ENCODE measurements around the gene HNRNPA0.

DNA sequence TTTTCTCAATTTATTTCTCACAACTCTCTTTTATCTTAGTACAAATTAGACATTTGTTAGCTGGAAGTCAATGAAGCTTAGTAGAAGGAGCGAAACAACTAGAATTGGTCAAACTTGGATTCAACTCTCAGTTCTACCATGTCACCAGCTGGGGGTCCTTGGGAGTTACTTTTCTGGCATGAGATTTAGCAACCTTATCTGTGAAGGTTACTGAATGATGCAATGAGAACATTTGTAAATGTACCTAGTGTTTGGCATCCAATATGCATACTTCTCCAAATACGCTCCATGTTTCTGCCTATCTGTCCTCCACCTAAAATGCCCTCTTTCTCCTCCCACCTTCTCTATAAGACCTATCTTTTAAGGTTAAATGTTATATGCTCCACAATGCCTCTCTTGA lies 6.3 kb downstream of the HNRNPA0 start:
- TF ChIP-seq POLR2A (IDR thresholded peaks at IDR 0.05; ENCODE audit: borderline replicate concordance, extremely low read depth, insufficient read depth, insufficient read length) (no peak), RAD21 (IDR thresholded peaks at IDR 0.05; ENCODE audit: low read depth) (no peak), JUND (IDR thresholded peaks at IDR 0.05) (no peak), POLR2AphosphoS5 (IDR thresholded peaks at IDR 0.05; ENCODE audit: low read depth, low read length) (no peak), ZNF274 (IDR thresholded peaks at IDR 0.05; ENCODE audit: low read depth, low read length) (no peak), EZH2 (IDR thresholded peaks at IDR 0.05) (no peak), CEBPB (IDR thresholded peaks at IDR 0.05; ENCODE audit: low read depth) (no peak), EGR1 (IDR thresholded peaks at IDR 0.05; ENCODE audit: low read depth) (no peak), FOSL1 (IDR thresholded peaks at IDR 0.05; ENCODE audit: low read depth) (no peak), CBX3 (IDR thresholded peaks at IDR 0.05; ENCODE audit: low read depth) (no peak)
- TF ChIP-seq, protein P1, sequence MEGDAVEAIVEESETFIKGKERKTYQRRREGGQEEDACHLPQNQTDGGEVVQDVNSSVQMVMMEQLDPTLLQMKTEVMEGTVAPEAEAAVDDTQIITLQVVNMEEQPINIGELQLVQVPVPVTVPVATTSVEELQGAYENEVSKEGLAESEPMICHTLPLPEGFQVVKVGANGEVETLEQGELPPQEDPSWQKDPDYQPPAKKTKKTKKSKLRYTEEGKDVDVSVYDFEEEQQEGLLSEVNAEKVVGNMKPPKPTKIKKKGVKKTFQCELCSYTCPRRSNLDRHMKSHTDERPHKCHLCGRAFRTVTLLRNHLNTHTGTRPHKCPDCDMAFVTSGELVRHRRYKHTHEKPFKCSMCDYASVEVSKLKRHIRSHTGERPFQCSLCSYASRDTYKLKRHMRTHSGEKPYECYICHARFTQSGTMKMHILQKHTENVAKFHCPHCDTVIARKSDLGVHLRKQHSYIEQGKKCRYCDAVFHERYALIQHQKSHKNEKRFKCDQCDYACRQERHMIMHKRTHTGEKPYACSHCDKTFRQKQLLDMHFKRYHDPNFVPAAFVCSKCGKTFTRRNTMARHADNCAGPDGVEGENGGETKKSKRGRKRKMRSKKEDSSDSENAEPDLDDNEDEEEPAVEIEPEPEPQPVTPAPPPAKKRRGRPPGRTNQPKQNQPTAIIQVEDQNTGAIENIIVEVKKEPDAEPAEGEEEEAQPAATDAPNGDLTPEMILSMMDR (IDR thresholded peaks at IDR 0.05 in 2 of 3, conservative IDR thresholded peaks at IDR 0.05 in 1 of 3; ENCODE audit: borderline replicate concordance in 1 of 3, insufficient read depth in 1 of 3, low read depth in 2 of 3, low read length in 2 of 3): no peak
- TF ChIP-seq, protein P2, sequence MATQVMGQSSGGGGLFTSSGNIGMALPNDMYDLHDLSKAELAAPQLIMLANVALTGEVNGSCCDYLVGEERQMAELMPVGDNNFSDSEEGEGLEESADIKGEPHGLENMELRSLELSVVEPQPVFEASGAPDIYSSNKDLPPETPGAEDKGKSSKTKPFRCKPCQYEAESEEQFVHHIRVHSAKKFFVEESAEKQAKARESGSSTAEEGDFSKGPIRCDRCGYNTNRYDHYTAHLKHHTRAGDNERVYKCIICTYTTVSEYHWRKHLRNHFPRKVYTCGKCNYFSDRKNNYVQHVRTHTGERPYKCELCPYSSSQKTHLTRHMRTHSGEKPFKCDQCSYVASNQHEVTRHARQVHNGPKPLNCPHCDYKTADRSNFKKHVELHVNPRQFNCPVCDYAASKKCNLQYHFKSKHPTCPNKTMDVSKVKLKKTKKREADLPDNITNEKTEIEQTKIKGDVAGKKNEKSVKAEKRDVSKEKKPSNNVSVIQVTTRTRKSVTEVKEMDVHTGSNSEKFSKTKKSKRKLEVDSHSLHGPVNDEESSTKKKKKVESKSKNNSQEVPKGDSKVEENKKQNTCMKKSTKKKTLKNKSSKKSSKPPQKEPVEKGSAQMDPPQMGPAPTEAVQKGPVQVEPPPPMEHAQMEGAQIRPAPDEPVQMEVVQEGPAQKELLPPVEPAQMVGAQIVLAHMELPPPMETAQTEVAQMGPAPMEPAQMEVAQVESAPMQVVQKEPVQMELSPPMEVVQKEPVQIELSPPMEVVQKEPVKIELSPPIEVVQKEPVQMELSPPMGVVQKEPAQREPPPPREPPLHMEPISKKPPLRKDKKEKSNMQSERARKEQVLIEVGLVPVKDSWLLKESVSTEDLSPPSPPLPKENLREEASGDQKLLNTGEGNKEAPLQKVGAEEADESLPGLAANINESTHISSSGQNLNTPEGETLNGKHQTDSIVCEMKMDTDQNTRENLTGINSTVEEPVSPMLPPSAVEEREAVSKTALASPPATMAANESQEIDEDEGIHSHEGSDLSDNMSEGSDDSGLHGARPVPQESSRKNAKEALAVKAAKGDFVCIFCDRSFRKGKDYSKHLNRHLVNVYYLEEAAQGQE (IDR thresholded peaks at IDR 0.05; ENCODE audit: low read depth): no peak
- TF ChIP-seq, protein P3, sequence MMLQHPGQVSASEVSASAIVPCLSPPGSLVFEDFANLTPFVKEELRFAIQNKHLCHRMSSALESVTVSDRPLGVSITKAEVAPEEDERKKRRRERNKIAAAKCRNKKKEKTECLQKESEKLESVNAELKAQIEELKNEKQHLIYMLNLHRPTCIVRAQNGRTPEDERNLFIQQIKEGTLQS (IDR thresholded peaks at IDR 0.05): no peak
